ENCODE data around the gene PRAMEF12.
"Not testable (repeated sequence)": the region's sequence is repeated elsewhere in the genome, so short reads cannot be mapped to it uniquely, and the experiment has no call there.

The PRAMEF12 gene

GRCh38 chr1:12772520-12772919 is 1.0 kb upstream of the PRAMEF12 start:
- DNase-seq, result no peak

DNA sequence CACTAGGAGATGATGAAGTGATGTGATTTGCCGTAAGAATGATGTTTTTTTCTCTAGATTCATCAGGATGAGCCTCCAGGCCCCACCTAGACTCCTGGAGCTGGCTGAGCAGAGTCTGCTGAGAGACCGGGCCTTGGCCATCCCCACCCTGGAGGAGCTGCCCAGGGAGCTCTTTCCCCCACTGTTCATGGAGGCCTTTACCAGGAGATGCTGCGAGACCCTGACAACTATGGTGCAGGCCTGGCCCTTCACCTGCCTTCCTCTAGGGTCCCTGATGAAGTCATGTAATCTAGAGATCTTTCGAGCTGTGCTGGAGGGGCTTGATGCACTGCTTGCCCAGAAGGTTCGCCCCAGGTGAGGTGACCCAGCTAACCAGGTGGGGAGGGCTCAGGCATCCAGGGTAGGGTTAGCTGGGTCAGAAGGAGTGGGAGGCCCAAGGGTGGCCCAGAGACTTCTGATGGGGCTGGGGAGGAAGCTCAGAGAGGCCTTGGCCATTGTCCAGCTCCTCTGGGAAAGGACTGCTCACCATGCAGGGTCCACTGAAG is 1.3 kb downstream of the PRAMEF12 start:
- DNase-seq, result no peak

GRCh38 chr1:12775443-12775842 is 1.9 kb downstream of the PRAMEF12 start:
- DNase-seq, result no peak

GRCh38 chr1:12776801-12777557 is 3.4 kb downstream of the PRAMEF12 start:
- no peak for DNase-seq

- DNase-seq, result no peak
These were observed 4.5 kb downstream of the PRAMEF12 start for GRCh38 chr1:12778061-12778460.

DNA sequence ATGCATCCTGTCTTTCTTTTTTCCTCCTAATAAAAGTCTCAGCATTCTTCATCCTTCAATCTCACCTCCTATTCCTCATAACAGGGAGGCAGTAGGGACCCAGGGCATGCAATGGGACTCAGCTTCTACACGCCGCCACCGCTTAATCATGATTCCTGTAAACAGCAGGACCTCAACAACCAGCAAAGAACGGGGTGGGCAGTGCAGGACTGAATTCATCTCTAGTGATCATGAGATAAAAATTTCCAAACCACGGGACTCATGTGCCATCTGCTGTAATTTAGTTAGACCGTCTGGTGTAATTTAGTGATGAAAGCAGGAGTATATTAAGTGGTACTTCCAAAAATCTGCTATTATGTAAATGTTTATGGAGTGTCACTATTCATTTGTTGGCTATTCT is 5.4 kb downstream of the PRAMEF12 start:
- no peak for DNase-seq

GRCh38 chr1:12781488-12781887 is 8.0 kb downstream of the PRAMEF12 start:
- DNase-seq, result not testable (repeated sequence)

GRCh38 chr1:12783783-12784182 is 10.2 kb downstream of the PRAMEF12 start:
- DNase-seq, result not testable (repeated sequence)

- not testable (repeated sequence) for DNase-seq
These were observed 11.2 kb downstream of the PRAMEF12 start for GRCh38 chr1:12784729-12785128.

DNA sequence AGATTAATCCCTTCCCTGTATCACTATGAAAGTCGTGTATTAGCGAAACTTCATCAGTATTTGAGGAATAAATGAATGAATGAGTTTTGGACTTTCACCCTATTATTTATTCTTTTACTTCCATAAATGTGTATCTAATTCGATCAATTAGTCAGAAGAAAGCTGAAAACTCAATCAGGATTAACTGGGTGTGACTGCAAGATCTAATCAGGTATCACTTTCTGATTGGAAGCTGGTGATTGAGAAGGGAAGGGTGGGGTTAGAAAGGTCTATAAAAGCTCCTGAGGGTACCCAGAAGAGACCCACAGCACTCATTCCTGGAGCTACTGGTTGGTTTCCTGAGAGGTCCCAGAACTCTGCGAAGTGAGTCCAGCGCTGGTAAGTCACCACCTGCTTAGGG is 17.6 kb downstream of the PRAMEF12 start, which contains the start of gene PRAMEF1:
Gene PRAMEF1 (plus strand): TSS at position 301 of the 400 bp plus-strand sequence. CDS start 1,831 bp downstream, outside the sequence.
- not testable (repeated sequence) for DNase-seq

- DNase-seq, result no peak
These were observed 25.4 kb downstream of the PRAMEF12 start for GRCh38 chr1:12798911-12799310.

GRCh38 chr1:12799730-12800129 is 26.2 kb downstream of the PRAMEF12 start:
- no peak for DNase-seq

DNA sequence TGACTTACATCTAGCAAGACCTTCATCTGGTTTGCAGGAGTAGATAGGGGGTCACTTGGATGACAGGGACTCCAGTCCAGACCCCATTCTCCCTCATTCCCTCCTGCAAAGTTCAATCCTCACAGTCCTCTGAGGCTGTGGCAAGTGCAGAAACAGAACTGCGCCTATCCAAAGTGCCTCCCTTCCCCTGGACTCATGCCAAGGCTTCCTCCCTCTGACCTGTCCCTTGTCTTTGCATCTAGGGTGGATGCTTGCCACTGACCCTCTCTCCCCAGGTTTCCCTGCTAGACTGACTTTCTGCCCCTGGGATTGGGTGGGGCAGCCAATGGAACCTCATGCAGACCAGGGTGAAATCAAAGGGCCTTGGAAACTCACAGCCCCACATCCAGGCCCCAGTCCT is 36.4 kb downstream of the PRAMEF12 start:
- DNase-seq, result no peak

- DNase-seq, result no peak
These were observed 37.3 kb downstream of the PRAMEF12 start for GRCh38 chr1:12810691-12811408.

DNA sequence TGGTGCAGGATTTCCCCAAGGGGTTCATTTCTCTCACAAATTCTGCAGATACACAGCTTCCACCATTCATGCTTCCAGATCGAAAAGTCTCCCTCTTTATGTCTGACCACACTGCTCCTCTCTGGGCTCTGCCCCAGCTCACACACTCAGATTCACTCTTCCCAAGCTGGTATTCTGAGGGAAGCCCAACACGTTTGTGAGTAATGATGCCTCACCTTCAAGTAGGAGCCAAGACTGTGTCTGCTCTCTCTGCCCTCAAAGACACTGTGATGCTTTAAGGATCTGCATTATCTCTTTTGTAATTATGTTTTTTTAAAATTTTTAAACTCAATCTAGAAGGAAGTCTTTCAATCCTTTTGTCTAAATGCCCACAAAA is 37.9 kb downstream of the PRAMEF12 start:
- no peak for DNase-seq

DNA sequence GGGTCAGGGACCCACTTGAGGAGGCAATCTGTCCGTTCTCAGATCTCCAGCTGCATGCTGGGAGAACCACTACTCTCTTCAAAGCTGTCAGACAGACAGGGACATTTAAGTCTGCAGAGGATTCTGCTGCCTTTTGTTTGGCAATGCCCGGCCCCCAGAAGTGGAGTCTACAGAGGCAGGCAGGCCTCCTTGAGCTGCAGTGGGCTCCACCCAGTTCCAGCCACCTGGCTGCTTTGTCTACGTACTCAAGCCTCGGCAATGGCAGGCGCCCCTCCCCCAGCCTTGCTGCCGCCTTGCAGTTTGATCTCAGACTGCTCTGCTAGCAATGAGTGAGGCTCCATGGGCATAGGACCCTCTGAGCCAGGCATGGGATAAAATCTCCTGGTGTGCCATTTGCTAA is 45.5 kb downstream of the PRAMEF12 start:
- not testable (repeated sequence) for DNase-seq

Data from NCI-H2227 treated with DMSO at 0.1 percent for 48 hours (cell line).